Mesendoderm (in vitro differentiated cells): Measurements from ENCODE around the gene CACNA2D2.
A peak's percentile ranks its signal among the peaks of the same experiment; 100 is the strongest.

Source experiments
- DNase-seq: peaks from one replicate; pipeline ENCODE4 v3.0.0; 2013
- H2AK5ac ChIP-seq: 2 replicates; pipeline ENCODE4 v1.6.1; 2013; ENCODE audit warnings: low read length, inconsistent platforms
- H2BK120ac ChIP-seq: 2 replicates; pipeline ENCODE4 v1.6.1; 2013; ENCODE audit warnings: low read depth, mild to moderate bottlenecking, low read length, moderate library complexity, mixed read lengths
- H2BK15ac ChIP-seq: replicated peaks from 2 replicates; pipeline ENCODE4 v1.6.1; 2013; ENCODE audit warnings: low read depth, mild to moderate bottlenecking, moderate library complexity
- H2BK5ac ChIP-seq: 2 replicates; pipeline ENCODE4 v1.6.1; 2013; ENCODE audit warnings: low read length, inconsistent platforms
- H3K18ac ChIP-seq: 2 replicates; pipeline ENCODE4 v1.6.1; 2013; ENCODE audit warnings: mild to moderate bottlenecking, low read length, mixed read lengths
- H3K23ac ChIP-seq: one replicate; pipeline ENCODE4 v1.6.1; 2013; ENCODE audit warnings: low read length
- H3K27ac ChIP-seq: 2 replicates; pipeline ENCODE4 v1.5.1; 2013; ENCODE audit warnings: low read depth, mild to moderate bottlenecking, inconsistent platforms, low read length, moderate library complexity
- H3K27me3 ChIP-seq: 2 replicates; pipeline ENCODE4 v1.6.1; 2013; ENCODE audit warnings: low read length, control low read depth, mild to moderate bottlenecking, inconsistent platforms; ENCODE audit not compliant: insufficient read depth, poor library complexity
- H3K36me3 ChIP-seq: 2 replicates; pipeline ENCODE4 v1.6.1; 2013; ENCODE audit warnings: low read length, inconsistent platforms; ENCODE audit not compliant: control insufficient read depth, insufficient read depth
- H3K4ac ChIP-seq: one replicate; pipeline ENCODE4 v1.6.1; 2013; ENCODE audit warnings: low read depth, mild to moderate bottlenecking, low read length, moderate library complexity
- H3K4me1 ChIP-seq: 2 replicates; pipeline ENCODE4 v1.6.1; 2013; ENCODE audit warnings: low read depth, low read length, inconsistent platforms; ENCODE audit not compliant: control insufficient read depth
- H3K4me2 ChIP-seq: 2 replicates; pipeline ENCODE4 v1.6.1; 2013; ENCODE audit warnings: low read length
- H3K4me3 ChIP-seq: 2 replicates; pipeline ENCODE4 v1.5.1; 2013; ENCODE audit warnings: mild to moderate bottlenecking, low read length
- H3K56ac ChIP-seq: one replicate; pipeline ENCODE4 v1.6.1; 2013; ENCODE audit warnings: low read length
- H3K79me1 ChIP-seq: 2 replicates; pipeline ENCODE4 v1.6.1; 2013; ENCODE audit warnings: low read length, inconsistent platforms
- H3K79me2 ChIP-seq: 2 replicates; pipeline ENCODE4 v1.6.1; 2013; ENCODE audit warnings: mild to moderate bottlenecking, low read length; ENCODE audit not compliant: control insufficient read depth, insufficient read depth
- H3K9ac ChIP-seq: 2 replicates; pipeline ENCODE4 v1.6.1; 2013; ENCODE audit warnings: low read length, inconsistent platforms
- H4K5ac ChIP-seq: one replicate; pipeline ENCODE4 v1.6.1; 2013; ENCODE audit warnings: low read length
- H4K8ac ChIP-seq: one replicate; pipeline ENCODE4 v1.6.1; 2013; ENCODE audit warnings: low read depth, mild to moderate bottlenecking, control low read depth, low read length, moderate library complexity
- WGBS: extraction: QIAGEN DNeasy Blood & Tissue Kit; methylation state at CpG from one replicate; pipeline ENCODE4 v1.1.7; 2013; ENCODE audit warnings: low lambda C conversion rate, missing lambda C conversion rate; ENCODE audit not compliant: insufficient coverage; ENCODE audit errors: extremely low coverage; 5-methylcytosine and 5-hydroxymethylcytosine counted together

CACNA2D2 gene

DNA sequence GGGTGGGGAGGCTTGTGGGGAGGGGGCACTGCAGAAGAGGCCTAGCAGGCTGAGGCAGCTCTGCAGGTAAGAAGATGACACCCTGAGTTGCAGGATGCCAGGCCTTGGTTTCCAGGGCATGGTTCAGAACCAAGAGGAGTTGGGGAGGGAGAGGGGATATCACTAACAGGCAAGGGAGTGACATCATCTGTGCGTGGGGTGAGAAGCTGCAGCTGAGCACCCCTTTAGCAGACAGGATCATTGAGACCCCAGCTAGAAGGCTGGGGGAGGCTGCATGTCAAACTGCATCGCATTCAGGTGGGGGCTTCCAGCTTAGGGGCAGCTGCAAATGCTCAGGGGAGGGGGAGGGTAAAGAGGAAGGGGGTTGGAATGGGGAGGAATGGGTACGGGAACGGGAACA, 23.0 kb downstream of the CACNA2D2 start:
- Histone ChIP-seq H3K23ac (no peak overlapping the region), H2BK15ac (no peak overlapping the region), H3K18ac (no peak overlapping the region), H3K79me1 (no peaks in the 10 kb centered on the region), H3K56ac (no peak overlapping the region), H3K27me3 (no peaks in the 10 kb centered on the region), H3K4me2 (no peak overlapping the region), H3K4ac (no peak overlapping the region), H3K36me3 (no peaks in the 10 kb centered on the region), H3K4me3 (no peak overlapping the region), H3K79me2 (no peaks in the 10 kb centered on the region), H2BK120ac (no peak overlapping the region), H4K5ac (no peak overlapping the region), H2BK5ac (no peak overlapping the region), H4K8ac (no peak overlapping the region), H3K9ac (no peak overlapping the region), H2AK5ac (no peak overlapping the region), H3K4me1 (no peaks in the 10 kb centered on the region), H3K27ac (no peak overlapping the region)
- no CpG with 5 or more reads among the region's 4 CpGs for WGBS
- DNase-seq, result no peak

DNA sequence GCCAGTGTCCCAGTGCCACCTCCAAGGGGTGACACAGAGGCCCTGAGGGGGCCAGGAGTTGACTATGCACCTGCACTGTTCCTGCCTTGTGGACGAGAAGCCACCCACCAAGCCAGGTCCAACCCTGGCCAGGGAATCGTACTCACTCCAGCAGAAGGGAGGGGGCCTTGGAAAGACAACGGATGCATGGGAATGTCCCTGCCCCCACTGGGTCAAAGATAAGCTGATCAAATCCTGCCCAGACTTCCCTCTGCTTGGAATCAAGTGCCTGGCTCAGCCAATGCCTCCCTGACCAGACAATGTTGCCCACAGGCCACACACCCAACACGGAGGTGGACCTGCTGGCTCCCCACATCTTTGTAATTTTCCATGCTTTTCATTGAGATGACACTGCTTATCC, 23.9 kb downstream of the CACNA2D2 start:
- Histone ChIP-seq H4K5ac (no peak overlapping the region), H3K4ac (no peak overlapping the region), H2BK15ac (no peak overlapping the region), H3K23ac (no peak overlapping the region), H2BK5ac (no peak overlapping the region), H3K4me3 (no peak overlapping the region), H4K8ac (no peak overlapping the region), H3K9ac (no peak overlapping the region), H3K18ac (no peak overlapping the region), H3K27ac (no peak overlapping the region), H3K36me3 (no peaks in the 10 kb centered on the region), H2AK5ac (no peak overlapping the region), H3K27me3 (no peaks in the 10 kb centered on the region), H3K79me1 (no peaks in the 10 kb centered on the region), H3K79me2 (no peaks in the 10 kb centered on the region), H3K56ac (no peak overlapping the region), H2BK120ac (no peak overlapping the region), H3K4me2 (no peak overlapping the region), H3K4me1 (no peaks in the 10 kb centered on the region)
- no peak for DNase-seq
- WGBS, result no CpG with 5 or more reads among the region's 4 CpGs

DNA sequence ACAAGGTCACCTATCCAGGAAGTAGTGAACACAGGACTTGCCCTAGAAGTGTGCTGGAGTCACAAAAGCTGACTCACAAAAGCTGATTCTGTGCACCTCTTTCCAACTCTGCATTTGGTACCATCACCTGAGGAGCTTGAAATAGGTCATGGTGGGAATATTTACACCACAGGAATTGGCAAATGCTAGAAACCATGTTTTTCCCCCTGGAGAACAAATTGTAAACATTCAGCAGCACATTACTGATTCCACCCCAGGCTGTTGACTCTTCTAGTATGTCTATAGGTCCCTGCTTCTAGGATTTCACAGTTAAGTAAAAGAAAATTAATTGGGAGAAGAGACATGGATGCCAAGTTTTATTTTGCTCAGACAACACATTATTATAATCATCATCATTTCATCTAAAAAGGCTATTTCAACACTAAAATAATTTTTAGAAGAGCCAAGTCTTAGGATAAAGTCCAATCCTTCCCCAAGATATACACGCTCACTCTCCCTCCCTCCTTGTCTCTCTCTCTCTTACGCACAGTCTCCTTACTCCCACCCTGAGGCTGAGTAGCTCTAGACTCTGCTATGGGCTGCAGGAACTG, 24.7 kb downstream of the CACNA2D2 start:
- Histone ChIP-seq H2BK5ac (no peak overlapping the region), H2AK5ac (no peak overlapping the region), H3K4ac (no peak overlapping the region), H3K4me2 (no peak overlapping the region), H3K27ac (no peak overlapping the region), H3K79me2 (no peaks in the 10 kb centered on the region), H3K23ac (no peak overlapping the region), H3K4me3 (no peak overlapping the region), H3K9ac (no peak overlapping the region), H3K36me3 (no peaks in the 10 kb centered on the region), H3K18ac (no peak overlapping the region), H3K4me1 (no peaks in the 10 kb centered on the region), H3K27me3 (no peaks in the 10 kb centered on the region), H4K5ac (no peak overlapping the region), H2BK15ac (no peak overlapping the region), H3K79me1 (no peaks in the 10 kb centered on the region), H4K8ac (no peak overlapping the region), H3K56ac (no peak overlapping the region), H2BK120ac (no peak overlapping the region)
- no CpG with 5 or more reads among the region's 2 CpGs for WGBS
- no peak for DNase-seq

DNA sequence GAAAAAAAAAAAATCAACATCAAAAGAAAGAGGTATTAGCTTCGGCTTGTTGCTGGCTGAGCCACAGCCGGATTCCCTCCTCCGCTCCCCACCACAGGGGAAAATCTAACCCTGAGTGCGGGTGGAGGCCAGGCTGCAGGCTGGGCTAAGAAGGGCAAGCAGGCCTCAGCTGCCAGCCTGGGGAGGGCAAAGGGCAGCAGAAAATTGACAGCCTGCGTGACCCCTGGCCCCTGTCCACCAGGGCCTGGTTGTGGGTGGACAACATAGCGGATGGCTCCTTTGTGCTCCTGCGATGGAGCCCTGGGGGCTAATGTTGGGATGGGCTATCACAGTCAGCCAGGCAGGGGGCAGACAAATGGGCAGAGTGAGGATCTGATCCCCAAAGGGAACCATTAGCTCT, 25.4 kb downstream of the CACNA2D2 start:
- Histone ChIP-seq H3K4ac (no peak overlapping the region), H3K4me2 (no peak overlapping the region), H3K36me3 (no peaks in the 10 kb centered on the region), H3K79me2 (no peaks in the 10 kb centered on the region), H4K5ac (no peak overlapping the region), H3K56ac (no peak overlapping the region), H3K79me1 (no peaks in the 10 kb centered on the region), H3K23ac (no peak overlapping the region), H2BK5ac (no peak overlapping the region), H3K4me3 (no peak overlapping the region), H2BK15ac (no peak overlapping the region), H4K8ac (no peak overlapping the region), H3K9ac (no peak overlapping the region), H3K4me1 (no peaks in the 10 kb centered on the region), H3K18ac (no peak overlapping the region), H2BK120ac (no peak overlapping the region), H3K27ac (no peak overlapping the region), H3K27me3 (no peaks in the 10 kb centered on the region), H2AK5ac (no peak overlapping the region)
- WGBS, result no CpG with 5 or more reads among the region's 7 CpGs
- DNase-seq, result no peak

DNA sequence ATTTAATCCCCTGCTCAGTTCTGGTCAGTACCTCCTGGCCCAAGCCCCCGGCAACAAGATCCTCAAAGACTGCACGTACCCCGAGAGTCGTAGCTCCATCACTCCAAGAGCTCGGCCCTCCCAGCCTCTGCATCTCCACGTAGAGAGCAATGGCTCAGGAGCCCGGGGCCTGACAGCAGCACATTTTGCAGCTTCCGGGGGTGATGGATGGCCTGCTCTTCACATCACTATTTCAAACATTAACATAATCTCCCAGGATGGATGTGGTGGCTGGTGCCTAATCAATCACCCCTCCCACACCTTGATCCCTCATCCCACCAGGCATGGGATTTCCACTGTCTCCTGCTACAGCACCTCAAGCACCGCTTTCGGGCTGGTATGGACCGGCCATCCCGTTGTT, 28.1 kb downstream of the CACNA2D2 start:
- Histone ChIP-seq H2AK5ac (no peak overlapping the region), H3K4ac (no peak overlapping the region), H3K79me2 (no peaks in the 10 kb centered on the region), H4K5ac (no peak overlapping the region), H3K27ac (no peak overlapping the region), H2BK15ac (no peak overlapping the region), H3K79me1 (no peaks in the 10 kb centered on the region), H2BK5ac (no peak overlapping the region), H4K8ac (no peak overlapping the region), H3K27me3 (no peaks in the 10 kb centered on the region), H3K56ac (peak overlapping the region; percentile 25), H3K36me3 (no peaks in the 10 kb centered on the region), H3K4me3 (no peak overlapping the region), H3K18ac (no peak overlapping the region), H3K4me2 (no peak overlapping the region), H3K9ac (no peak overlapping the region), H3K23ac (no peak overlapping the region), H2BK120ac (no peak overlapping the region), H3K4me1 (no peaks in the 10 kb centered on the region)
- DNase-seq, result no peak
- WGBS, result no CpG with 5 or more reads among the region's 12 CpGs

DNA sequence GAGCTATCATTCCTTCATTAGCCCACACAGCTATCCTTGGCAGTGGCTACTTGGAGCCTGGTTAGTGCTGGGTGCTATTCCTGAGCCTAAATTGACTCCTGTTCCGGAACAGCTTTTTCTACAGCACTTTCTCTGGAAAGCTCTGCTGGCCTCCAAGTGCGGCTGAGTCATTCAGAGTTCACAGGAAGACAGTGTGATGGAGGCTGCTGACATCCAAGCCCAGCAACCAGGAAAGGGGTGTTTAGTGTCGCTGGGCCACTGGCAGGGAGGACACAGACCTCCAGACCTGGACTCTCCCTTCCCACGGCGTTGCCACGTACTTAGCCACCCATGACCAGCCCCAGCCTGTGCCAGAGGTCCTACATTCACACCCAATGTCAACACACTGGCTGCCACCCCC, 28.7 kb downstream of the CACNA2D2 start:
- Histone ChIP-seq H3K36me3 (no peaks in the 10 kb centered on the region), H3K4ac (no peak overlapping the region), H3K4me3 (no peak overlapping the region), H2BK5ac (no peak overlapping the region), H3K56ac (no peak overlapping the region), H4K5ac (no peak overlapping the region), H4K8ac (no peak overlapping the region), H2BK120ac (no peak overlapping the region), H3K4me1 (no peaks in the 10 kb centered on the region), H3K27ac (no peak overlapping the region), H3K4me2 (no peak overlapping the region), H2AK5ac (no peak overlapping the region), H3K9ac (no peak overlapping the region), H3K79me1 (no peaks in the 10 kb centered on the region), H2BK15ac (no peak overlapping the region), H3K23ac (no peak overlapping the region), H3K27me3 (no peaks in the 10 kb centered on the region), H3K18ac (no peak overlapping the region), H3K79me2 (no peaks in the 10 kb centered on the region)
- DNase-seq, result no peak
- WGBS, result no CpG with 5 or more reads among the region's 6 CpGs
